ENCODE measurements around the gene SHH.
A peak's percentile ranks its signal among the peaks of the same experiment; 100 is the strongest.

The SHH gene

DNA sequence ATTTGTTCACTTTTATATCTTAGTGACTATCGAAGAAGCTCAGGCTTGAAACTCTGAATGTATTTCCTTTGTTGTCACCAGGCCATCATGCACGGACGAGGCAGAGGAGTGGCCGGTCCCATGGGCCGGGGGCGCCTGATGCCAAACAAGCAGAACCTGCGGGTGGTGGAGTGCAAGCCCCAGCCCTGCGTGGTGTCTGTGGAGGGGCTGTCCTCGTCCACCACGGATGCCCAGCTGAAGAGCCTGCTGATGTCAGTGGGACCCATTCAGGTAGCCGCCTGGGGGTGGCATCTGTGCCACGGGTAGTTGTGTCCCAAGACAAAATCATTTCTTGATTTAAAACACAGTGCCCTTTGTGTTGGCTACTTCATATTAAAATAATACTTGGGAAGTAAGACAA is 45.9 kb downstream of the SHH start:
- no peak for DNase-seq (ENCODE audit: low read depth in 2 of 3, low spot score in 1 of 3)

DNA sequence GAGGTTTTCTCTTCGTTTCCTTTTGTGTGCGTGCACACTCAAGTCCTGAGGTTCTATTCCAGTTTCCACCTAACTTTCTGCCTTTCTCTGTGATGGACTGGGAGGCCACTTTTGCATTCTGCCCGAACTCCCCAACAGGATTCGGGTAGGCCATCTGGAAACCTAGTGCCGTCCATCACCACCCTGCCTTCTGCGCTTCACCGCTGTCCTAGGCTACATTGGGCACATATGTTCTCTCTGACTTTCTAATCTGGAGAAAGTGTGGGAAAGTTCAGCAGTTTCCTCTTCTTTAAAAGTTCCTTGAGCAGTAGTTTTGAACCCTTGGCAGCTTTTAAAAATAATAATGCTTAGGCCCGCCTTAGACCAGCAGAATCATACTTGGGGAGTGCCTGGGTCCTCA is 46.8 kb downstream of the SHH start:
- DNase-seq (ENCODE audit: low read depth in 2 of 3, low spot score in 1 of 3): no peak

DNA sequence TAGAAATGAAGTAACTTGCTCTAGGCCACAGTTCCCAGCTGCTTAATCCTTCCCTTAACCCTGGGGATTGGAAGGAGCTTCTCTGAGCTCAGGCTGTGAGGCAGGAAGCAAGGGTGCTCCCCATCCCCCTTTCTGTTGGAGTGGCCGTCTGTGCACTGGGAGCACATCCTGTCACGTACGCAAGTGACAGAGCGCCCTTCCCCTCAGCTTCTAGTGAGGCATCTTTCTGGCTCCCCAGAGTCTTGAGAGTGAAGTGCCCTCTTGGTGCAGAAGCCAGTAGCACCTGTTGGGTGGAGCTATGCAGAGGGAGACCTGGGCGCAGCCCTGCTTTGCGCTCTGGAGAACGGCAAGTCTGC is 47.8 kb downstream of the SHH start:
- DNase-seq (ENCODE audit: low read depth in 2 of 3, low spot score in 1 of 3): peak; percentile 26 to 61 (median 34)

DNA sequence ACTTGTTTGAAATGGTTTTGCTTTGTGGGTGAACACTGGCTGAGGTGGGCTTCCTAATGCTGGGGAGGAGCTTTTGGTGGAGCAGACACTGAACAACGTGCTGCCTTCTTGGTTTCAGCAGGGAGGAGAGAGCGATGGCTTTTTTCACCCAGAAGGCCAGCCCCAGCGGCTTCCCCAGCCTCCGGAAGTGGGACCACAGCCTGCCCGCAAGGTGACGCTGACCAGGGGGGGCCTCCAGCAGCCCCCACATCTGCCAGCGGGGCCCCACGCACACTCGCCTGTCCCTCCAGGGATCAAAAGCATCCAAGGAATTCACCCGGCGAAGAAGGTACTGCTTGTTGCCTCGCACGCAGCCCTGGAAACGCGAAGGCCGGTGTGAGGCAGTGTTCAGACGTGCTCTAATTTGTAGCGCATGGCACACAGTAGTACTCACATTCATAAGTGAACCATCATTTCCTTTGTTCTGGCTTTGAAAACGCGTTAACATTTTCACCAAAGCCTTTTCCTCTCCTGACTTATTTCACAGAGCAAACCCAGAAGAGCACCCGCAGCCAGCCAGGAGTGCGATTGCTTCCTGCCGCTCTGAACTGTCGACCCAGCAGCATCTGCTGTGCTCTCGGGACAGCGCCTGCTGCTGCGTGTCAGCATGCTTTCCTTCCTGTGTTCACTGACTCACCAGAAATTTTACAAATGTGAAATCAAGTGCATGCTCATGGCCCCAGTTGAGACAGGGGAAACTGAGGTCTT is 48.4 kb downstream of the SHH start:
- peak; percentile 28 to 43 (median 42) for DNase-seq (ENCODE audit: low read depth in 2 of 3, low spot score in 1 of 3)

DNA sequence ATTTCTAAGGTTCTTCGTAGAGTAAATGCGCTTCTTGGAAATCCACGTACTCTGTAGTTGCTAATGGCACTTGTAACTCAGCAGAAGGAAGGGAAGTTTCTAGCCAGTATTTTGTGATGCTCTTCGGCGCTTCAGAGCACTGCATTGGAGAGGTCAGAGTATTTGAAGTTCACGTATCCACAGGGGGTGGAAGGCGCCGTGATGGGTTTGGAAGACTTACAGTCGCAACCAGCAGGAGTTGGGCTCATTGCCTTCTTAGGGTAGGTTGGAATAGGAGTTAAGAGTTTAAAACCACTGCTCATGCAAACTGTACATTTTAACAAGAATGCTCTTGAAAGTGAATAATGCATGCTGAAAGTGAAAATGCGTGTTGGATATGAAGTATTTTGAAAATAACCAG is 49.1 kb downstream of the SHH start:
- no peak for DNase-seq (ENCODE audit: low read depth in 2 of 3, low spot score in 1 of 3)

DNA sequence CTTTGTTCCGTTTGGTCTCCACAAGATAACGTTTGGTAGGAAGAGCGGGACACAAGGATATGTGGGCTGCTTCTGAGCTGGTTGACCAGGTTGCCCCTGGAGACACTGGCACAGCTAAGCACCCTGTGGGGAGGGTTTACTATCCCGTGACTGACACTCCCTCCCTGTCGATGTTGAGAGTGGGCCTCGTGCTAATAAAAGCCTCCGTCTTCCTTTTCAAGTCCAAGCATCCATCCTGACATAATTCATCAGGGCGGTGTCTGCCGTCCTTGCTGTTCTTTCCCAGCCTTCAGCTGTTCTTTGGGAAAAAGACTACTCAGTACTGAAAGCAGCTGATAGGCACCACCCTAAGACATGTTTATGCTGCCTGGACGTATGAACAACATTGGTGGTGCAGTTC is 49.6 kb downstream of the SHH start:
- DNase-seq (ENCODE audit: low read depth in 2 of 3, low spot score in 1 of 3): no peak

DNA sequence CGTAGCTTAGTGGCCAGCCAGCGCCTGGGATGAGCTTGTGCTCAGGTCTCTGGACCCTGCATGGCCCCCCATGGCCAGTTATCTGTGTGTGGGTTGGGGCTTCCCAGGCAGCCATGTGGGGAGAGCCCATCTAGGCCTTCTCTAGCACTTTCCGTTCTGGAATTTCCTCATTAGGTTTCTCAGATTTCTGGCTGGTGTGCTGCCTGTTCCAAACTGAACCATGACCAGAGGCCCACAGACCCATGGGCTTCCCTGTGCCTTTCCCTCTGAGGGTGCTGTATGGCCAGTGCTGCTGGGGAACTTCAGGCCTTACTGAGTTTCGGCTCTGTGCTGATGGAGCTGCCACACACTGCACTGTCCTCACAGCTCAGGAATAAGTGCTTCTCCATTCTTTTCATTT is 50.2 kb downstream of the SHH start:
- DNase-seq (ENCODE audit: low read depth in 2 of 3, low spot score in 1 of 3): no peak

DNA sequence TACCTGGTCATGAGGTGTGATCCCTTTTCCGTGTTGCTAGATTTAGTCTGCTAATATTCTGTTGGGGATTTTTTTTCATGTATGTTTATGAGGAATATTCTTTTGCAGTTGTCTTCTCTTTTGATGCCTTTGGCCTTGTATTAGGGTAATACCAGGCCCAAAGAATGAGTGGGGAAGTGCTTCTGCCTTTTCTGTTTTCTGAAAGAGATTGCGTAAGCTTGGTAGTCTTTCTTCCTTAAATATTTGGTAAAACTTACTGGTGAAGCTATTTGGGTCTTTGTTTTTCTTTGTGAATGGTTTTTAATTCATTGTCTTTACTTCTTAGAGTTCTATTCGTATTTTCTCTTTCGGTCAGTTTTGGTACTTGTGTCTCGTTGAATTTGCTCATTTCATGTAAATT is 51.1 kb downstream of the SHH start:
- no peak for DNase-seq (ENCODE audit: low read depth in 2 of 3, low spot score in 1 of 3)

DNA sequence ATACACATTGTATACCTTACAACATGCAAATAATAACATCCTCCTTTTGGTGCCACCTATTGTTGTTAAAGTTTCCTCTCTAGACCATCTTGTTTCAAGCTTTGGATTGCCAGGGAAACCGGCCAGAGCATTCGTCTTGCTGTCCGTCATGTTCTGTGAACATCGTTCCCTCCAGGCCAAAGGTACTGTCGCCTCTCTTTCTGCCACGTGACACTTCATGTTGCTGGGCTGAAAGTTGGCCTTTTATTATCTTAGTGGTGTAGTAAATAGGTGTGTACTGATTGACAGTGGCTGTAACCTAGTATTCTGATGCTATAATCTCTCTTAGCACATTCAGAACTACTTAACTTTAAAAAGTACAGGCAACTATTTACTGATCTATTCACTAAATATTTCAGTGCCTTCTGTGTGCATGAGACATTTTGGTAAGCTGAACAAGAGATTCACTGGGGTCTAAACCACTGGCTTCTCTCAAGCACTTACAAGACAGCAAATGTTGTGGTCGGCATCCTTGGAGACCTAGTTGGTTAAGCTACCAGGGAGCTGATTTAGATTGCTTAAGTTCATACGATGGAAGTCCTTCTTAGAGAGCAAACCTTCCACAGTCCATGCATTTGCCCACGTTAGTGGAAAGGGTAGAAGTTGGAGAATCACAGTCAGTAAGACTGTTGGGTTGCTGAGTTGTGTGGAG is 52.4 kb downstream of the SHH start:
- no peak for DNase-seq (ENCODE audit: low read depth in 2 of 3, low spot score in 1 of 3)

DNA sequence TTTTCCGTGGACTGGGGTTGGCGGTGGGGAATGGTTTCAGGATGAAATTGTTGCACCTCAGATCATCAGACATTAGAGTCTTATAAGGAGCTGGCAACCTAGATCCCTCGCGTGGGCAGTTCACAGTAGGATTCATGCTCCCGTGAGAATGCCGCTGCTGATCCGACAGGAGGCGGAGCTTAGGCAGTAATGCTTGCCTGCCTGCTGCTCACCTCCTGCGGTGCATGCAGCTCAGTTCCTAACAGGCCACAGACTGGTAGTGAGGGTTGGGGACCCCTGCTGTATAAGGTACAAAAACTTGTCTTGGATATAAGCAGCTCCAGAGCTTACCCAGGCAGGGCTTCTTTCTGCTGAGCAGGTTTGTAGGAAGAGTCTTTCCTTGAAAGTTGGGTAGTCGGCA is 53.9 kb downstream of the SHH start:
- DNase-seq (ENCODE audit: low read depth in 2 of 3, low spot score in 1 of 3): no peak

DNA sequence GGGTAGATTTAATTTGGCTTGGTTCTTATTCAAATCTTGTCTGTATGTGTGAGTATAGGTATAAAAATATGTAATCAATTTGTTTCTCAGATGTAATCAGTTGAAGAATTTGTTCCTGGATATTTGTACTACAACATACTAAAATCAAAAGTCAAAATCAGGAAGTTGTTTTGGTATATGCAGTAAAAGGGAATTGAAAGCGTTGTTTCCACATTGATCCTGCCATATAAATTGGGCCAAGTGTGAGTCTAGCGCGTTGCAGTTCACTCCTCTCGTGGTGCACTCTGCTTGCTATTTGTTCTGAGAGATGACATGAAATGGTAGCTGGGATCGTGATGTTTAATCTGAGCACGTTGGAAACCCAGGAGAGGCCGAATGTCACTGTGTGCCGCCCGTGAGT is 55.9 kb downstream of the SHH start:
- DNase-seq (ENCODE audit: low read depth in 2 of 3, low spot score in 1 of 3): no peak

DNA sequence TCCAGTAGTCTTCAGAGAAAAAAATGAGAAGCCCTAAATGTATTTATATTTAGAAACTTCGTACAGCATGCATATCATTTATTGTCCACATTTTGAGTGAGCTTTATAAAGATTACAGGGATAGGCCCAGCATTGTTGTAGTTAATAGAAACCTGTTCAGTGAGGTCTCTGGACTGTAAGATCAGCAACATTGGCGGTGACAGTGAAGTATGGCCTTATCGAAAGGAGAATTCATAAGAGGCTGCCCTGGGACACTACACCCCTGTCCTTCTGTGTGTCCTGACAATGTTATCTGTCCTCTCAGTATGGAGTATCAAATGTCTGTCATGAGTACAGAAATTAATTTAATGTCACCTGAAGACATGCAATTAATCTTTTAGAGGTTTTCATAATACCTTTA is 57.2 kb downstream of the SHH start:
- no peak for DNase-seq (ENCODE audit: low read depth in 2 of 3, low spot score in 1 of 3)

DNA sequence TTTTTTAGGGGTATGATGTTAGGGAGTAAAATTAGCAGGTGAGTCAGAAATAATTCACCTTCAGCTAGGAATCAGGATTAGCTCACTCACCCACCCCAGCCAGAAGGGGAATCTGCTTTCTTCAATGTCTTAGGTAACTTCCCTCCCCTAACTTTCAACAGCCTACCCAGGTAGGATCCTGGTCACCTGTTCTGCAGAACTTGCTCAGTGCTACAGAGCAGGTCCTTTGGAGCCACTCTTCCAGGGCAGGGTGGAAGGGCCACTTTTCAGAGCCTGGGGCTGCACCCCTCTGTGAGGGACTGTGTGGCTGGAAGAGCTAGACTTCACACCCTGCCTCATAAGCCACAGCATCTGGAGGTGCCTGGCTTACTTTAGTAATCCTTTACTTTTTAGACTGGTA is 58.1 kb downstream of the SHH start:
- no peak for DNase-seq (ENCODE audit: low read depth in 2 of 3, low spot score in 1 of 3)

DNA sequence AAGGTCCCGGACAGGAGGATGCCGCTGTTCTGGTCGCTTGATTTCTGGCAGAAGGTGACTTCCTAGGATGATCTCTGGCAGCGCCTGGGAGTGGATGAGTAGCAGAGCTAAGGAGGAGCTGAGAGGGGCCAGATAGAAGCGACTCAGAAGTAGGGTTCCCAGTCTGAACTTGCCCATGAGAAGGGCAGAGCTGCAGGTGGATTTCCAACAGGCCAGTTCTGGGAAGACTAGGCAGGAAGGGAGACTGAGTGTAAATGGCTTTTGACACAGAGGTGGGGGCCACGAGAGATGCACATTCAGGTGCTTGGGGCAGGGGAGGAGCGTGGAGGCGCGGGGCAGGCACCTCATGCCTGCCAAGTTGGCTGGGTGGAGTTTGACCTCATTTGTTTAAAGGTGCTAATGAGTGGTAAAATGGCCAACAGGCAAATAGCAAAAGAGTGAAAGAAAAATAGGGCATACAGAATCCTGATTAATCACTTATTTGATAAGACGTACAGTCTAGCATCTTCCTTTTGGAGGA is 58.8 kb downstream of the SHH start:
- no peak for DNase-seq (ENCODE audit: low read depth in 2 of 3, low spot score in 1 of 3)

DNA sequence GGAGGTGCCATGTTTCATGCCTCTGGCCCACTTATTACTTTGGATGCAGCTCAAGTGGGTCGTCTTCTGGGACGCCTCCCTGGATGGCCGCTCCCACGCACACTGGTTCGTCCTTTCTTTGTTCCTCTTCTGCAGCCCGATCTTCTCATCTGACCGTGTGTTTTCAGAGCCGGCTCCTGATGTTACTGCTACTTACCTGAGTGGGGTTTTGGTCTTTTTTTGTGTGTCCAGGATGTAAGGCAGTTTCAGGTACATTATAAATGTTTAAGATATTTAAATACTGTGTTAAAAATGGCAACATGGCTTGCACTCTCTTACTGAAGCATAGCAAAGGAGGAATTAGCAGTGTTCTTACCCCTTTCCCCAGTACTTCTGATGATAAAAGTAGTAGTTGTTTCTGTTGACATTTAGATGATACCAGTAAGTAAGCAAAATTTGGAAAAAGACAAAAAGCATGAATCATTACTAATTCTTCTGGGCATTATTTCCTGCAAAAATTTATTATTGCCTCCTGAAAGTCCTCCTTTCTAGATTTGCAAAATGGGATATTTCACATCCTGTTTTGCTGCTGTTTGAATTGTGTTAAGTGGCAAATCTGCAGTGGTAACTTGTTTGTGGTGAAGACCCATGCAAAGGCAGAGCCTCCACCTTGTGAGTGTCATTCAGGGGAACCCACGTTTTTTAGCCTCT is 59.4 kb downstream of the SHH start:
- DNase-seq (ENCODE audit: low read depth in 2 of 3, low spot score in 1 of 3): no peak

DNA sequence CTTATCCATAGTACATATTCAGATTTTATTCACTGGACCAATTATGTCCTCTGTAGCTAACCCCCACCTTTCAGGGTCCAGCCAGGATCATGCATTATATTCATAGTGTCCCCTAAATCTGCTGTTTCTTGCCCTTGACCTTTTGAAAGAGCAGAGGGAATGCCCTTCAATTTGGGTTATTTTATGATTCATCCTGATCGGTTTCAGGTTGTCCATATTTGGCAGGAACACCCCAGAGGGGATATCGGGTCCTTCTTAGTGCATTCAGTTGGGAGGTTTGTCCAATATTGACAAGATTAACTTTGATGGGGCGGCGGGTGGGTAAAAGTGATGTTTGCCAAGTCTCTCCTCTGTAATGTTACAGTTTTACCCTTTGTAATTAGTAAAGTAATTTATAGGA is 60.9 kb downstream of the SHH start:
- no peak for DNase-seq (ENCODE audit: low read depth in 2 of 3, low spot score in 1 of 3)

DNA sequence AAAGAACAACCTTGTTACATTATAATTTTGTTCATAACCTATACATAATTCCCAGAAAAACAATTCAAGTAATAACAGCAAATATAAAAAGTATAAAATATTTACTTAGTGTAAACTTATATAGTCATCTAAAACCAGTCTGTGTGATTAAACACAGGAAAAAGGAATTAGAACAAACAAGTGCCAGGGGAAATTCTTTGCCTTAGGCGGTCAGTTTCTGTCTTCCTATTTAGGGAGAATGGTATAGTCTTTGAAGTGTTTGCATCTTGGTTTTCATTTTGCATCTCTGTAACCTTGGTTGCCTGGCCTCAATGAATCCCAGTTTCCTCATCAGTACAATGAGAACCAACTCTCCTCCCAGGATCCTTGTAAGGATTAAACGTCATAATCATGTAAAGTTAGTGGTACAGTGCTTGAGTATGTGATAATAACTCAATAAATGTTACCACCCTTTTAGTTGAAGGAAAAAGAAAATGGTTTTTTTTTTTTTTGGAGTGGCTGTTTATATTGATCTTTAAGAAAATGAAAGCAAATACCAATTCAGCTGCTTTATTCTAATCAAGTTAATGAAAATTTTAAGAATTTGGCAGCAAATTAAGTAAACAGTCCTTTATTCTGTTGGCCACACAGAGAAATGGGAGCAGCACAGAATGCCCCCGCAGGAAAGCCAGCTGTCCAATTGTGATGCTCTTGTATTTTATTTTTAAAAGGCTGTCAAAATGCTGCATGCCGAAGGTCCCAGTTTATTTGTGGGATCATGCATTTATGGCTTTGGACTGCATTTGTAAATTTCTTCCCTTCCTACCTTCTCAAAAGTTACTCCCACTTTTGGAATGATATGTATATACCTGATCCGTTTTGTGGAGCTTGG is 61.8 kb downstream of the SHH start:
- DNase-seq (ENCODE audit: low read depth in 2 of 3, low spot score in 1 of 3): no peak

All from stimulated activated CD4-positive, alpha-beta T cell treated with anti-CD3 and anti-CD28 coated beads, Interleukin-12 subunit alpha, Interleukin-12 subunit beta, amount 100 ng/mL, for 48 hours (primary cell).